ENCODE data around the gene PXMP4.
A peak's percentile ranks its signal among the peaks of the same experiment; 100 is the strongest.

PXMP4 gene

GRCh38 chr20:33668466-33669155, 51.5 kb downstream of the PXMP4 start:
- no peak overlapping the region for H3K9ac ChIP-seq (ENCODE audit: low read depth, low read length)

DNA sequence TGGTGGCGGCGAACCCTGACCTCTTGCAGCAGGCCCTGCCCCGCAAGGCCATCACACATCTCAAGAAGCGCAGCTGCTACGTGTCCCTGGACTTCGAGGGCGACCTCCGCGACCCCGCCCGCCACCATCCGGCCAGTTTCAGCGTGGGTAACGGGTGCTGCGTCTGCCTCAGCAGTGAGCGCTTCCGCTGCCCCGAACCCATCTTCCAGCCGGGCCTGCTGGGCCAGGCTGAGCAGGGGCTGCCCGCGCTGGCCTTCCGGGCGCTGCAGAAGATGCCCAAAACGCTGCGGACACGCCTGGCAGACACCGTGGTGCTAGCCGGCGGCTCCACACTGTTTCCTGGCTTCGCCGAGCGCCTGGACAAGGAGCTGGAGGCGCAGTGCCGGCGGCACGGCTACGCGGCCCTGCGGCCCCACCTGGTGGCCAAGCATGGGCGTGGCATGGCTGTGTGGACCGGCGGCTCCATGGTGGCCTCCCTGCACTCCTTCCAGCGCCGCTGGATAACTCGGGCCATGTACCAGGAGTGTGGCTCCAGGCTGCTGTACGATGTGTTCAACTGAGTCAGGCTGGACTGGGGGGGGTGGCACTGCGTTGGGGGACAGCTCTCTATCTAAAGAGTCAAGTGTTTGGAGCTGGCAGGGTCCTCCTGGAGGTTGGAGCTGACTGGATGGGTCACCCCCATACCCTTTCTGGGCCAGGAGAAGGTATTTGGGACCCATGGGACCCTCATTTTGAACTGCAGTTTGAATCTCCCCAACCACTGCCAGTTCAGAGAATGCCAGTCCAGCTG, 52.2 kb downstream of the PXMP4 start:
- Histone ChIP-seq H3K36me3 (ENCODE audit: insufficient read depth, low read length) (0 out of 2 replicates have a peak, but pooled peaks cover 11% of the 10 kb centered on the region), H3K9ac (ENCODE audit: low read depth, low read length) (peak overlapping the region; percentile 65; the same call in 1 of the 2 replicates), H3K4me1 (ENCODE audit: insufficient read depth, low read length) (peaks cover 10% of the 10 kb centered on the region), H3K9me3 (ENCODE audit: control insufficient read depth, insufficient read depth, low read length) (no peaks in the 10 kb centered on the region)

More at GRCh38 chr20:33668466-33669155, 51.5 kb downstream of the PXMP4 start:
- Histone ChIP-seq H3K9me3 (ENCODE audit: control insufficient read depth, insufficient read depth, low read length) (no peaks in the 10 kb centered on the region), H3K36me3 (ENCODE audit: insufficient read depth, low read length) (0 out of 2 replicates have a peak, but pooled peaks cover 11% of the 10 kb centered on the region), H3K4me1 (ENCODE audit: insufficient read depth, low read length) (peaks cover 14% of the 10 kb centered on the region)

GRCh38 chr20:33667245-33667675, 52.9 kb downstream of the PXMP4 start:
- Histone ChIP-seq H3K9ac (ENCODE audit: low read depth, low read length) (peak overlapping the region; percentile 65; the same call in 1 of the 2 replicates), H3K4me1 (ENCODE audit: insufficient read depth, low read length) (peaks cover 10% of the 10 kb centered on the region; the same call in 1 of the 2 replicates), H3K9me3 (ENCODE audit: control insufficient read depth, insufficient read depth, low read length) (no peaks in the 10 kb centered on the region), H3K36me3 (ENCODE audit: insufficient read depth, low read length) (0 out of 2 replicates have a peak, but pooled peaks cover 11% of the 10 kb centered on the region)

DNA sequence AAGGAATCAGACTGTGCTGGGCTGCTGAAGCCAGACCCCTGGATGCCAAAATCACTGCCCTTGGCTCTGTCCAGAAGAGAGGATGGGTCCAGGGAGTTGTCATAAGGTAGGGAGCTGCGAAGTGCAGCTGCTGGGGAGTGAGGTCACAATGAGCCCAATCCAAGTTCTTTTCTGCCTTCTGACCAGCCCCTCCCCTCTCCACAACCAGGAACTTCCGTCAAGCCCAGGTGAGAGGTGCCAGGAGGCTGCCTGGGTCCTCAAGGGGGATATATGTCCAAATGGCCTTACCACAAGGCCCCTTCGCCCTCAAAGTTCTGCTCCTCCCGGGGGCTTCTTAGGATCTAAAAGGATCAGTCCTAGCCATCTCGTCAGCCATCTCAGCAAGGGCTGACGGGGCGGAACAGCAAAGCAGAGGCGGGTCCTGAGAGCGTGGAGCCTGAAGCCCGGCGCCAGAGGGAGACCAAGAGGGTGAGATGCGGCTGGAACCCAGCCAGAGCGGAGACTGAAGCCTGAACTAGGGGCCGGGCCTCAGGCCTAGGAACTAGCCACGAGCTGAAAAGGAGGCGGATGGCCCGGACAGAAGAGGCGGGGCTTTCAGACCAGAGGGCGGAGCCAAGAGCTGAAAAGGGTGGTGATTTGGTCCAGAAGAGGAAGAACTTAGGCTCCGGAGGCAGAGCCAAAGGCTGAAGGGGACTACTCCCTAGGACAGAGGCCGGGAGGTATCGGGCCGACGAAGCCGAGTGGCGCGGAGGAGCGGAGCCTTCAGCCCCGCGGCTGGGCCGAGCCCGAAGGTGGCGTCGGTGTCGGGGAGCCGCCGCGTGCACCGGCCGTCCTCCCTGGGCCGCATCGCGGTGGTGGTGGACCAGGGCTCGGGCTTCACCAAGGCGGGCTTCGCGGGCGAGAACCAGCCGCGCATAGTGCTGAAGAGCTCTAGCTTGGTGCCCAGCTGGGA, 53.5 kb downstream of the PXMP4 start, which contains the start of gene ACTL10:
TSS of gene ACTL10 (plus strand) at position 651 of the 952 bp plus-strand sequence. CDS start 555 bp downstream, outside the sequence.
- Histone ChIP-seq H3K4me1 (ENCODE audit: insufficient read depth, low read length) (peaks cover 10% of the 10 kb centered on the region; the same call in 1 of the 2 replicates), H3K9me3 (ENCODE audit: control insufficient read depth, insufficient read depth, low read length) (no peaks in the 10 kb centered on the region), H3K36me3 (ENCODE audit: insufficient read depth, low read length) (0 out of 2 replicates have a peak, but pooled peaks cover 7% of the 10 kb centered on the region), H3K9ac (ENCODE audit: low read depth, low read length) (peak within 1 kb of the TSS; percentile 65)

DNA sequence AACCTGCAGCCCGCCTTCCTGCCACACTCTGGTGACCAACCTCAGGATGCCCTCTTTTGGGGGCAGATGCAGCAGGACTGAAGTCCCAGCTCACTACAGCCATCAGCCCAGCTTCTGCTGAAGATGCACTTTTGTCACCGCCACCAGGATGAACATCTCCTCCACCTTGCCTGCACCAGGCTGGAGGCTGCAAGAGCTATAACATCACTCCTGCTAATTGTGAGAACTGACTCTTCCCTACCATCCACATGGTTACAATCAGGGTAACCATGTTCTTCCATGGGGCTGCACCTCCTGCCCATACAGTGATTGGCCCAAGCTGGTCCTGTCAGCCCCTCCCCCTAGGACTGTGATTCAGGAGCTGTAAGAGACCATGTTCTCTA, 55.4 kb downstream of the PXMP4 start:
- H3K4me1 ChIP-seq (ENCODE audit: insufficient read depth, low read length): peaks cover 10% of the 10 kb centered on the region; the same call in 1 of the 2 replicates
- H3K9me3 ChIP-seq (ENCODE audit: control insufficient read depth, insufficient read depth, low read length): no peaks in the 10 kb centered on the region
- H3K36me3 ChIP-seq (ENCODE audit: insufficient read depth, low read length): no peaks in the 10 kb centered on the region
- no peak overlapping the region for H3K9ac ChIP-seq (ENCODE audit: low read depth, low read length)

DNA sequence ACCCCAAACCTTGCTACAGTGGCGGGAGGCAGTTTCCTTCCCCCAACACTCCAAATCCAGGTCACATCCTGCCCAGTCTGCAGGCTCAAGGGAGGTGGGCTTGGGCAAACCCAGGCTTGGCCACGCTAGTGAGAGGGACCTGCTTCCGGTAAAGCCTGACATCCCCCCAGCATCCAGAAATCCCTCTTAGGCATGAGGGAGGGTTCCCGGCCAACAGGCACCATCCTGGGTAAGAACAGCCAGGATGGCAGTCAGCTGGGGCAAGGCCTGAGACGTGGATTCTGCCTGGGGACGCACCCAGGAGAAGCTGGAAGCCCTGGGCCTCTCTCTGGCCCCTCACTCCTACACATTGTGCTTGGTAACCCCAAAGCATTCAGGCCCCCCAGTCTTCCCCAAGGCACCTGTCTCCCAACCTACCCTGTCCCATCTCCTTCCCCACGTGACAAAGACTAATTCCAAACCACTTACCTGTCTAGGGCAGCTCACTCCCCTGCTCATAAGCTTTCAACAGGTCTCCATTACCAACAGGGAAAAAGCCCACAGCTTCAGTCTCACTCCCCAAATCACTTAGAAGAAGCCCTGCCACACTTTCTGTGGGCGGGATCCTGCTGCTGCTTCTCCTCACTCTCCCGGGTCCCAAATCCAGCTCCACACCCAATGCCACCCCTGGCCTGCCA, 55.9 kb downstream of the PXMP4 start:
- Histone ChIP-seq H3K4me1 (ENCODE audit: insufficient read depth, low read length) (peaks cover 10% of the 10 kb centered on the region; the same call in 1 of the 2 replicates), H3K9ac (ENCODE audit: low read depth, low read length) (peak overlapping the region; percentile 56), H3K36me3 (ENCODE audit: insufficient read depth, low read length) (no peaks in the 10 kb centered on the region), H3K9me3 (ENCODE audit: control insufficient read depth, insufficient read depth, low read length) (no peaks in the 10 kb centered on the region)

- Histone ChIP-seq H3K36me3 (ENCODE audit: insufficient read depth, low read length) (no peaks in the 10 kb centered on the region), H3K4me1 (ENCODE audit: insufficient read depth, low read length) (peaks cover 10% of the 10 kb centered on the region; the same call in 1 of the 2 replicates), H3K9ac (ENCODE audit: low read depth, low read length) (peak overlapping the region; percentile 56), H3K9me3 (ENCODE audit: control insufficient read depth, insufficient read depth, low read length) (no peaks in the 10 kb centered on the region)
These were observed 56.7 kb downstream of the PXMP4 start for GRCh38 chr20:33663161-33664084.

DNA sequence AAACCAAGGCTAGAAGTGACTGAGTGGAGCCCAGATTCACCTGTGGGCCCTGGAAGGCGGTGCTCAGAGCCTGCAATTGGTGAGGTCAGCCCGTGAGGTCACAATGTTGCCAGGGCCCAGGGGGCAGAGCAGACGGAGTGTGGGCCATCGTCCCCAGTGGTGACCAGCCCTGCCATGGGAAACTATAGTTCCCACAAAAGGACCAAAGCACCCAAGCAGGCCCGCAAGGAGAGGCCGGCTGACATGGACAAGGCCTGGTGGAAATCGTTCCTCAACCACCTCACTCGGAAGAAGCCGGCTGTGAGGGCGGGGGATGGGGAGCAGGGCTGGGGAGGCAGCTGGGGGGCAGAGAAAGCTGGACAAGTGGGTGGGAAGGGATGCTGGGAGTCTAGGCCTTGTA, 57.9 kb downstream of the PXMP4 start, which contains the start of gene C20orf144:
TSS of gene C20orf144 (plus strand) at position 156 of the 400 bp plus-strand sequence. CDS start at position 175, 19 bp downstream.
- Histone ChIP-seq H3K9ac (ENCODE audit: low read depth, low read length) (peak within 1 kb of the TSS; percentile 56), H3K36me3 (ENCODE audit: insufficient read depth, low read length) (no peaks in the 10 kb centered on the region), H3K9me3 (ENCODE audit: control insufficient read depth, insufficient read depth, low read length) (no peaks in the 10 kb centered on the region), H3K4me1 (ENCODE audit: insufficient read depth, low read length) (peaks cover 10% of the 10 kb centered on the region; the same call in 1 of the 2 replicates)

GRCh38 chr20:33660685-33661058, 59.4 kb downstream of the PXMP4 start:
- no peak overlapping the region for H3K9ac ChIP-seq (ENCODE audit: low read depth, low read length)
- no peaks in the 10 kb centered on the region for H3K9me3 ChIP-seq (ENCODE audit: control insufficient read depth, insufficient read depth, low read length)
- H3K36me3 ChIP-seq (ENCODE audit: insufficient read depth, low read length): 0 out of 2 replicates have a peak, but pooled peaks cover 3% of the 10 kb centered on the region
- peaks cover 10% of the 10 kb centered on the region; the same call in 1 of the 2 replicates for H3K4me1 ChIP-seq (ENCODE audit: insufficient read depth, low read length)

- H3K4me1 ChIP-seq (ENCODE audit: insufficient read depth, low read length): peaks cover 10% of the 10 kb centered on the region; the same call in 1 of the 2 replicates
- no peaks in the 10 kb centered on the region for H3K9me3 ChIP-seq (ENCODE audit: control insufficient read depth, insufficient read depth, low read length)
- no peak overlapping the region for H3K9ac ChIP-seq (ENCODE audit: low read depth, low read length)
- H3K36me3 ChIP-seq (ENCODE audit: insufficient read depth, low read length): 0 out of 2 replicates have a peak, but pooled peaks cover 3% of the 10 kb centered on the region
These were observed 60.0 kb downstream of the PXMP4 start for GRCh38 chr20:33660035-33660684.

GRCh38 chr20:33659341-33660034, 60.6 kb downstream of the PXMP4 start:
- Histone ChIP-seq H3K36me3 (ENCODE audit: insufficient read depth, low read length) (0 out of 2 replicates have a peak, but pooled peaks cover 3% of the 10 kb centered on the region), H3K4me1 (ENCODE audit: insufficient read depth, low read length) (peaks cover 6% of the 10 kb centered on the region; the same call in 1 of the 2 replicates), H3K9me3 (ENCODE audit: control insufficient read depth, insufficient read depth, low read length) (no peaks in the 10 kb centered on the region), H3K9ac (ENCODE audit: low read depth, low read length) (no peak overlapping the region)

All from ES-I3 (cell line).